ENCODE results near the gene NAV1. TPM values are rescaled to one million over a fixed set of nuclear protein-coding genes. Genes with fewer than 3 reads are reported as not detected.
A peak's percentile ranks its signal among the peaks of the same experiment; 100 is the strongest.

NAV1 gene
- total RNA-seq, 2 donors from 2014 or later = 126 to 255 TPM

DNA sequence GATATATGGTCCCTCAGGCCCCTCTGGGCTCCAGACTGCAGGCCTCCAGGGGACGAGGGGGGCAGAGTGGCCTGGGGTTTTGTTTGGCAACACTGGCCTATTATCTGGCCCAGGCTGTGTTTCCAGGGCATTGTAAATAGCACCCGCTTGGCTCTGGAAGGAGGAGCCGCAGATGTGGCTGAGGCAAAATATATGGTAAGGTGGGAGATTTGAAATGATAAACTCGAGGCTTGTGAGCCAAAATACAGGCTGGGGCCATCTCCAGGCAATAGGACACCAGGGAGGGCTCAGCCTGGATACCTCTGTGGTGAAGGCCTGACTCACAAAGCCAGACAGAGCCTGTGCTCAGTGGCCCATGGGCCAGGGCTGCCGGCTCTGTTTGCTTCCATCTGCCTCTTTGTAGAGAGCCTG is 14.0 kb downstream of the NAV1 start:
- no peak for ATAC-seq (ENCODE audit: insufficient number of reproducible peaks, low FRiP score, low read depth)
- Histone ChIP-seq H3K36me3 (no peaks in the 10 kb centered on the region), H3K9me3 (no peaks in the 10 kb centered on the region), H3K27ac (peak overlapping the region; percentile 31 to 49), H3K4me3 (no peak overlapping the region), H3K27me3 (replicated peaks; ENCODE audit: insufficient read depth) (no peaks in the 10 kb centered on the region), H3K4me1 (ENCODE audit: control insufficient read depth in 1 of 2, low read depth in 2 of 2) (peaks cover 27 to 37% of the 10 kb centered on the region in 2 donors)
- TF ChIP-seq, protein P1, sequence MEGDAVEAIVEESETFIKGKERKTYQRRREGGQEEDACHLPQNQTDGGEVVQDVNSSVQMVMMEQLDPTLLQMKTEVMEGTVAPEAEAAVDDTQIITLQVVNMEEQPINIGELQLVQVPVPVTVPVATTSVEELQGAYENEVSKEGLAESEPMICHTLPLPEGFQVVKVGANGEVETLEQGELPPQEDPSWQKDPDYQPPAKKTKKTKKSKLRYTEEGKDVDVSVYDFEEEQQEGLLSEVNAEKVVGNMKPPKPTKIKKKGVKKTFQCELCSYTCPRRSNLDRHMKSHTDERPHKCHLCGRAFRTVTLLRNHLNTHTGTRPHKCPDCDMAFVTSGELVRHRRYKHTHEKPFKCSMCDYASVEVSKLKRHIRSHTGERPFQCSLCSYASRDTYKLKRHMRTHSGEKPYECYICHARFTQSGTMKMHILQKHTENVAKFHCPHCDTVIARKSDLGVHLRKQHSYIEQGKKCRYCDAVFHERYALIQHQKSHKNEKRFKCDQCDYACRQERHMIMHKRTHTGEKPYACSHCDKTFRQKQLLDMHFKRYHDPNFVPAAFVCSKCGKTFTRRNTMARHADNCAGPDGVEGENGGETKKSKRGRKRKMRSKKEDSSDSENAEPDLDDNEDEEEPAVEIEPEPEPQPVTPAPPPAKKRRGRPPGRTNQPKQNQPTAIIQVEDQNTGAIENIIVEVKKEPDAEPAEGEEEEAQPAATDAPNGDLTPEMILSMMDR (IDR thresholded peaks at IDR 0.05) = no peak
- no peak for DNase-seq (ENCODE audit: low spot score)

DNA sequence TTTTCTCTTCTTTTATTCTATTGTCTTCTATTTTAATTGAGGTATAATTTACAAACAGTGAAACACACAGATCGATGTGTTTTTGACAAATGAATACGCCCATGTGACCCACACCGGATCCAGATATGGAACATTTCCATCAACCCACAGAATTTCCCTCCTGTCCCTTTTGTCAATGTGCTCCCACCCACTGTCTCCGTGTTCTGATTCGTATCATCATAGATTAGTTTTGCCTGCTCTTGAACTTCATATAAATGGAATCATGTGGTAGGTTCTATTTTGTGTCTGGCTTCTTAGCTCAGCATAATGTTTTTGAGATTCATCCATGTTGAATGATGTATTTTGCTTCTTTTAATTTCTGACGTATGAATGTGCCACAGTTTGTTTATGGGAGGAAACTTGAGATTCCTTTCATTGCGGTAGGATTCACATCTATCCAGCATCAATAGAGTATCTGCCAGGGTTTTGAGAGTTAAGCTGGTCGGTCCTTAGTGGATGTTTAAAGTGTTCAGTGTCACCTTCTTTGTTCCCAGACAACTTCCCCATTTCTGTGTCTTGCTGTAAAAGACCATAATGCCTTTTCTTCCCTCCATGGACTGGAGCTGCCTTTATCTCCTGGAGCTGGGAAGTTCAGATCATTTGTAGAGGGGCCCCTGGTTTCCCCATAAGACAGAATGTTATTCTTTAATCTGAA is 14.7 kb downstream of the NAV1 start:
- TF ChIP-seq, protein P1 (IDR thresholded peaks at IDR 0.05) = no peak
- DNase-seq (ENCODE audit: low spot score) (no peak), ATAC-seq (ENCODE audit: insufficient number of reproducible peaks, low FRiP score, low read depth) (no peak)
- Histone ChIP-seq H3K4me3 (no peak overlapping the region), H3K36me3 (no peaks in the 10 kb centered on the region), H3K9me3 (no peaks in the 10 kb centered on the region), H3K27ac (peak overlapping the region; percentile 31 to 49), H3K4me1 (ENCODE audit: control insufficient read depth in 1 of 2, low read depth in 2 of 2) (peaks cover 27 to 37% of the 10 kb centered on the region in 2 donors), H3K27me3 (replicated peaks; ENCODE audit: insufficient read depth) (no peaks in the 10 kb centered on the region)

DNA sequence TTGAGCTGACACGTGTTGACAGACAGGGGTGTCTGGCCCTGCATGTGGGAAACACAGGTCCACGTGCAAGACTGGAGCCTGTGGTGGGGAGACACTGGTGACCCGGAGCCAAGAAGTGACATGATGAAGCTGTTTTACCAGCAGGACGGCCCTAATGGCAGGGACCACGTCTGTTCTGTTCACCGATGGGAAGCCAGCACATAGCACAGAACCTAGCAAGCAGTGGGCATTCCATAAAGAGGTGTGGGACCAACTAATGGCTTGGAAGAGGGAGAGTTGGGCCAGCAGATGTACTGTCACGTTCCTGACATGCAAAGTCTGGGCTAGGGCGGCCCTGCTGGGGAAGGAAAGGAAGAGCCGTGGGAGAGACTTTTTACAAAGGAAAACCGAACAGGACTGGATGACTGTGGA is 15.3 kb downstream of the NAV1 start:
- Histone ChIP-seq H3K27ac (peak overlapping the region in 1 of 2 donors; percentile 49), H3K27me3 (replicated peaks; ENCODE audit: insufficient read depth) (no peaks in the 10 kb centered on the region), H3K9me3 (no peaks in the 10 kb centered on the region), H3K4me1 (ENCODE audit: control insufficient read depth in 1 of 2, low read depth in 2 of 2) (peaks cover 27 to 37% of the 10 kb centered on the region in 2 donors), H3K36me3 (no peaks in the 10 kb centered on the region), H3K4me3 (no peak overlapping the region)
- TF ChIP-seq, protein P1 (IDR thresholded peaks at IDR 0.05) = no peak
- ATAC-seq (ENCODE audit: insufficient number of reproducible peaks, low FRiP score, low read depth) = no peak
- no peak for DNase-seq (ENCODE audit: low spot score)

DNA sequence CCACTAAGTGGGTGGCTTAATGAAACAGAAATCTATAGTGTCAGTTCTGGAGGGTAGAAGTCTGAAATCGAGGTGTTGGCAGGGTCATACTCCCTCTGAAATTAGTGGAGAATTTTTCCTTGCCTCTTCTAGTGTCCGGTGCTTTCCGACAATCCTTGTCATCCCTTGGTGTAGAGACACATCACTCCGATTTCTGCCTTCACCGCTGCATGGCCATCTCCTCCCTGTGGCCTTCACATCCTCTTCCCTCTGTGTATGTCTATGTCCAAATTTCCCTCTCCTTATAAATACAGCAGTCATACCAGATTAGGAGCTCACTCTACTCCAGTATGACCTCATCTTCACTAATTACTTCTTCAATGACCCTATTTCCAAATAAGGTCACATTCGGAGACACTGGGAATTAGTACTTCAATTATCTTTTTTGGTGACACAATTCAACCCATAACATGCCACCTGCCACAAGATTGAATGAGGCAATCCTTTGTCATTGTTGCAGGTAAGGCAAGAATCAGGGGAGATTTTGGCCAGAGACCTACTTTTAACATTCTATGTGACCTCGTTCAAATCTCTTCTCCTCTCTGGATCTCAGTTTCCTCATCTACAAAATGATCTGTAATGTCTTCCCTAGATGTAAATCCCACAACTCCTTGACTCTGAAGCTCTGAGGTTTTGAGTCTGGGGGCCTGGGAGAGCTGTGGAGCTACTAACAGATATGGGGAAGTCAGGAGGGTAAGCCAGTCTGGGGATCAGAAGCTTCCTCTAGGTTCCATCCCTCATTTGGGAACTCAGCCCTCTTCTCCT is 16.1 kb downstream of the NAV1 start:
- DNase-seq (ENCODE audit: low spot score) (no peak), ATAC-seq (ENCODE audit: insufficient number of reproducible peaks, low FRiP score, low read depth) (no peak)
- H3K27ac ChIP-seq = no peak overlapping the region
- H3K4me3 ChIP-seq = no peak overlapping the region
- no peaks in the 10 kb centered on the region for H3K27me3 ChIP-seq (replicated peaks; ENCODE audit: insufficient read depth)
- H3K36me3 ChIP-seq = no peaks in the 10 kb centered on the region
- TF ChIP-seq, protein P1 (IDR thresholded peaks at IDR 0.05) = no peak
- H3K4me1 ChIP-seq (ENCODE audit: control insufficient read depth in 1 of 2, low read depth in 2 of 2) = peaks cover 30 to 40% of the 10 kb centered on the region in 2 donors
- no peaks in the 10 kb centered on the region for H3K9me3 ChIP-seq

DNA sequence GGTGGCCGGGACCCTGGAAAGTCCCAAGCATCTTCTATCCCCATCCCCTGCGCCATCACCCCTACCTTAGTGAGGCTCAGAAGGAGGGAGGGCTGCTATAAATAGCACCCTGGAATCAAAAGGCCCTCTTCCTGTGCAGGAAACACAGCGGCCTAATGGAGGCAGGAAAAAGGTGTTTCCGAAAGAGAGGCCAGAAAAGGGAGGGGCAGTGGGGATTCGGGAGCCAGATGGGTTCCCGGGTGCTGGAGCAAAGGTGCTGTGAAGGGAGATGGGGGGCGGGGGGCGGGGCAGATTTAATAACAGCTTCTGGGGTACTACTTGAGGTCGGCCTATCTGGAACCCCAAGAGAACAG is 16.6 kb downstream of the NAV1 start:
- no peak overlapping the region for H3K27ac ChIP-seq
- H3K36me3 ChIP-seq = no peaks in the 10 kb centered on the region
- ATAC-seq (ENCODE audit: insufficient number of reproducible peaks, low FRiP score, low read depth) (no peak), DNase-seq (ENCODE audit: low spot score) (no peak)
- TF ChIP-seq, protein P1 (IDR thresholded peaks at IDR 0.05) = no peak
- no peaks in the 10 kb centered on the region for H3K27me3 ChIP-seq (replicated peaks; ENCODE audit: insufficient read depth)
- no peak overlapping the region for H3K4me3 ChIP-seq
- H3K4me1 ChIP-seq (ENCODE audit: control insufficient read depth in 1 of 2, low read depth in 2 of 2) = peaks cover 30 to 46% of the 10 kb centered on the region in 2 donors
- H3K9me3 ChIP-seq = no peaks in the 10 kb centered on the region

Measured in thoracic aorta (tissue), 2 donors.